HEK293 (cell line): ENCODE measurements around the gene KLK7.
A peak's percentile ranks its signal among the peaks of the same experiment; 100 is the strongest.

Experiments used
- CTCF ChIA-PET: fragments of 350-600 bp; formaldehyde crosslinking; extraction: SDS; loops from one replicate; lab custom pipeline; 2021; ENCODE audit warnings: antibody characterized with exemption; lab: Yijun Ruan, JAX
- POLR2A ChIA-PET: fragments of 300-600 bp; formaldehyde crosslinking; extraction: SDS; loops from one replicate; lab custom pipeline; 2020; ENCODE audit warnings: antibody characterized with exemption, inconsistent platforms; lab: Yijun Ruan, JAX
- H3K27ac ChIP-seq: fragments of 200-500 bp; sonication (Bioruptor generic); 2 replicates; pipeline ENCODE4 v1.5.1; 2014; ENCODE audit warnings: low read depth, low read length, control low read depth, inconsistent platforms; ENCODE audit errors: extremely low read depth
- H3K36me3 ChIP-seq, 2 experiments: fragments of 200-500 bp in 1 of 2; sonication (Bioruptor generic) in 1 of 2; 1 replicate in 1 of 2; 2 replicates in 1 of 2; pipeline ENCODE4 v1.5.1; 2014 to 2017; ENCODE audit warnings: inconsistent platforms in 2 of 2, low read length in 2 of 2; ENCODE audit not compliant: control insufficient read depth in 2 of 2, insufficient read depth in 1 of 2
- H3K4me1 ChIP-seq: fragments of 200-500 bp; sonication (Bioruptor generic); 2 replicates; pipeline ENCODE4 v1.5.1; 2014; ENCODE audit warnings: mild to moderate bottlenecking, low read length, inconsistent platforms; ENCODE audit not compliant: control insufficient read depth, insufficient read depth
- H3K4me3 ChIP-seq: 2 replicates; pipeline ENCODE4 v1.5.1; 2011; ENCODE audit warnings: low read depth, mild to moderate bottlenecking, control low read depth, low read length, moderate library complexity
- H3K9me3 ChIP-seq: fragments of 200-500 bp; sonication (Bioruptor generic); 2 replicates; pipeline ENCODE4 v1.5.1; 2014; ENCODE audit warnings: low read depth, low read length, inconsistent platforms; ENCODE audit not compliant: control insufficient read depth, insufficient read depth
- GFI1B ChIP-seq: fragments of 450-650 bp; formaldehyde crosslinking; IDR thresholded peaks from 2 replicates; pipeline ENCODE4 v1.5.1; 2016; ENCODE audit warnings: missing biosample characterization, missing genetic modification characterization
- KLF16 ChIP-seq: fragments of 450-650 bp; formaldehyde crosslinking; IDR thresholded peaks from 2 replicates; pipeline ENCODE4 v1.5.1; 2017; ENCODE audit warnings: missing biosample characterization, missing genetic modification characterization
- MYNN ChIP-seq: fragments of 450-650 bp; formaldehyde crosslinking; IDR thresholded peaks from 2 replicates; pipeline ENCODE4 v1.5.1; 2016; ENCODE audit warnings: missing biosample characterization, missing genetic modification characterization, borderline replicate concordance
- PRDM1 ChIP-seq: fragments of 450-650 bp; formaldehyde crosslinking; IDR thresholded peaks from 2 replicates; pipeline ENCODE4; 2016; ENCODE audit warnings: missing biosample characterization, missing genetic modification characterization
- SALL2 ChIP-seq: fragments of 450-650 bp; formaldehyde crosslinking; IDR thresholded peaks from 2 replicates; pipeline ENCODE4 v1.5.0; 2017; ENCODE audit warnings: missing biosample characterization, mild to moderate bottlenecking, missing genetic modification characterization, borderline replicate concordance
- TCF7L2 ChIP-seq: IDR thresholded peaks from 2 replicates; pipeline ENCODE4 v1.6.1; 2011; ENCODE audit warnings: low read depth, mild to moderate bottlenecking, inconsistent platforms, low read length, moderate library complexity, borderline replicate concordance
- ZBTB44 ChIP-seq: fragments of 450-650 bp; IDR thresholded peaks from 2 replicates; pipeline ENCODE4 v1.5.1; 2018; ENCODE audit warnings: missing biosample characterization, mild to moderate bottlenecking, missing genetic modification characterization
- ZNF112 ChIP-seq: fragments of 450-650 bp; formaldehyde crosslinking; IDR thresholded peaks from 2 replicates; pipeline ENCODE4 v1.5.0; 2017; ENCODE audit warnings: missing biosample characterization, missing genetic modification characterization
- ZNF132 ChIP-seq: fragments of 450-650 bp; formaldehyde crosslinking; IDR thresholded peaks from 2 replicates; pipeline ENCODE4 v1.5.1; 2017; ENCODE audit warnings: missing biosample characterization, missing genetic modification characterization, borderline replicate concordance
- ZNF133 ChIP-seq: fragments of 450-650 bp; formaldehyde crosslinking; IDR thresholded peaks from 2 replicates; pipeline ENCODE4 v1.5.1; 2016; ENCODE audit warnings: missing biosample characterization, missing genetic modification characterization
- ZNF248 ChIP-seq: fragments of 450-650 bp; formaldehyde crosslinking; IDR thresholded peaks from 2 replicates; pipeline ENCODE4 v1.5.1; 2017; ENCODE audit warnings: missing biosample characterization, missing genetic modification characterization
- ZNF366 ChIP-seq: fragments of 450-650 bp; formaldehyde crosslinking; conservative IDR thresholded peaks from 2 replicates; pipeline ENCODE4 v1.5.1; 2016; ENCODE audit warnings: missing biosample characterization, missing genetic modification characterization
- ZNF398 ChIP-seq: fragments of 450-650 bp; formaldehyde crosslinking; IDR thresholded peaks from 2 replicates; pipeline ENCODE4 v1.5.1; 2017; ENCODE audit warnings: missing biosample characterization, missing genetic modification characterization
- ZNF433 ChIP-seq: fragments of 450-650 bp; formaldehyde crosslinking; IDR thresholded peaks from 2 replicates; pipeline ENCODE4 v1.5.1; 2016; ENCODE audit warnings: missing biosample characterization, missing genetic modification characterization, low read depth
- ZNF521 ChIP-seq: fragments of 450-650 bp; formaldehyde crosslinking; IDR thresholded peaks from 2 replicates; pipeline ENCODE4 v1.5.1; 2017; ENCODE audit warnings: missing biosample characterization, mild to moderate bottlenecking, missing genetic modification characterization
- ZNF544 ChIP-seq: fragments of 450-650 bp; formaldehyde crosslinking; IDR thresholded peaks from 2 replicates; pipeline ENCODE4 v1.5.0; 2017; ENCODE audit warnings: missing biosample characterization, missing genetic modification characterization
- ZNF558 ChIP-seq: fragments of 450-650 bp; formaldehyde crosslinking; IDR thresholded peaks from 2 replicates; pipeline ENCODE4 v1.5.1; 2016; ENCODE audit warnings: missing biosample characterization, missing genetic modification characterization
- ZNF596 ChIP-seq: fragments of 450-650 bp; IDR thresholded peaks from 2 replicates; pipeline ENCODE4 v1.5.0; 2018; ENCODE audit warnings: missing biosample characterization, mild to moderate bottlenecking, missing genetic modification characterization, moderate library complexity
- ZNF610 ChIP-seq: fragments of 450-650 bp; formaldehyde crosslinking; IDR thresholded peaks from 2 replicates; pipeline ENCODE4 v1.5.1; 2016; ENCODE audit warnings: missing biosample characterization, missing genetic modification characterization, borderline replicate concordance
- ZNF639 ChIP-seq: fragments of 450-650 bp; formaldehyde crosslinking; IDR thresholded peaks from 2 replicates; pipeline ENCODE4 v1.5.1; 2016; ENCODE audit warnings: missing biosample characterization, missing genetic modification characterization
- TF ChIP-seq, protein P1 (sequence below): fragments of 450-650 bp; formaldehyde crosslinking; IDR thresholded peaks from 2 replicates; pipeline ENCODE4 v1.5.1; 2016; ENCODE audit warnings: missing biosample characterization, missing genetic modification characterization

KLK7 gene

GRCh38 chr19:50979758-50980157 lies 4.0 kb downstream of the KLK7 start (continued):
- TF ChIP-seq ZNF639 (tag by site-specific recombination), result no peak

DNA sequence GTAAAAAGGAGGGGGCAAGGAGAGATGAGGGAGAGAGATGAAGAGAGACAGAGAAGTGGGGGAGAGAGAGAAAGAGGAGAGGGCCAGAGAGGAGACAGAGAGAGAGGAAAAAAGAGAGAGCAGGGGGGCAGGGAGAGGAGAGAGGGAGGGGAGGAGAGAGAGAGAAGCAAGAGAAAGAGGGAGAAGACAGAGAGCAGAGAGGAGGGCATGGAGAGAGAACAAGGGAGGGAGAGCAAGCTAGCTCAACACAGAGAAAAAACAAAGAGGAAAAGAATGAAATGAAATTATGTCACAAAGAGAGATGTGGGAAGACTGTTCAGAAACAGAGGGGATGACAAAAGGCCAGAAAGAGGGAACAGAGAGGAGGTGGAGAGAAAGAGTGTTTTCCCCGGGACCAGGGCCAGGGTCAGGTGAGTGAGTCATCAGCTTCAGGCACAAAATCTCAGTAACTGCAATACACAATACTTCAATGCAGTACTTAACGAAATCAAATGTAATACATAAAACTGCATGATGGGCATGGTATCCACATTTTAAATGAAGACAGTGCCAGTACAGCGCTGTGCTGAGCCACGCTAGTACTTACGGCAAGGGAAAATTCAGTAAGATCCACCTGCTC lies 4.8 kb downstream of the KLK7 start:
- Histone ChIP-seq H3K9me3 (no peaks in the 10 kb centered on the region), H3K4me3 (no peak overlapping the region), H3K27ac (no peak overlapping the region), H3K4me1 (no peaks in the 10 kb centered on the region), H3K36me3 (no peaks in the 10 kb centered on the region)
- CTCF ChIA-PET, result interaction anchor here (0.6 to 1.9 kb wide), 3 partner anchors 38 to 179 kb away, joined by 3 to 10 read pairs (median 4); no protein-coding TSS in a partner anchor
- TF ChIP-seq PRDM1 (peak; percentile 88), ZNF112 (no peak), GFI1B (tag by site-specific recombination) (no peak), ZNF544 (peak; percentile 67; the same call in 1 of the 2 replicates), ZNF433 (no peak), ZNF610 (tag by site-specific recombination) (no peak), ZNF596 (tag by site-specific recombination) (peak; percentile 63; the same call in 1 of the 2 replicates), TCF7L2 (no peak), ZNF133 (tag by site-specific recombination) (no peak), ZNF521 (tag by site-specific recombination) (0 out of 2 replicates have a peak, but pooled peaks have one; percentile 41), ZNF366 (tag by site-specific recombination) (peak; percentile 70; the same call in 1 of the 2 replicates), SALL2 (tag by site-specific recombination) (no peak), KLF16 (tag by site-specific recombination) (no peak), ZBTB44 (tag by site-specific recombination) (no peak), ZNF132 (no peak), ZNF398 (tag by site-specific recombination) (peak; percentile 43), ZNF248 (tag by site-specific recombination) (peak; percentile 35; the same call in 1 of the 2 replicates), ZNF558 (tag by site-specific recombination) (no peak), MYNN (tag by site-specific recombination) (no peak)
- TF ChIP-seq, protein P1, sequence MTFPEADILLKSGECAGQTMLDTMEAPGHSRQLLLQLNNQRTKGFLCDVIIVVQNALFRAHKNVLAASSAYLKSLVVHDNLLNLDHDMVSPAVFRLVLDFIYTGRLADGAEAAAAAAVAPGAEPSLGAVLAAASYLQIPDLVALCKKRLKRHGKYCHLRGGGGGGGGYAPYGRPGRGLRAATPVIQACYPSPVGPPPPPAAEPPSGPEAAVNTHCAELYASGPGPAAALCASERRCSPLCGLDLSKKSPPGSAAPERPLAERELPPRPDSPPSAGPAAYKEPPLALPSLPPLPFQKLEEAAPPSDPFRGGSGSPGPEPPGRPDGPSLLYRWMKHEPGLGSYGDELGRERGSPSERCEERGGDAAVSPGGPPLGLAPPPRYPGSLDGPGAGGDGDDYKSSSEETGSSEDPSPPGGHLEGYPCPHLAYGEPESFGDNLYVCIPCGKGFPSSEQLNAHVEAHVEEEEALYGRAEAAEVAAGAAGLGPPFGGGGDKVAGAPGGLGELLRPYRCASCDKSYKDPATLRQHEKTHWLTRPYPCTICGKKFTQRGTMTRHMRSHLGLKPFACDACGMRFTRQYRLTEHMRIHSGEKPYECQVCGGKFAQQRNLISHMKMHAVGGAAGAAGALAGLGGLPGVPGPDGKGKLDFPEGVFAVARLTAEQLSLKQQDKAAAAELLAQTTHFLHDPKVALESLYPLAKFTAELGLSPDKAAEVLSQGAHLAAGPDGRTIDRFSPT, result 0 out of 2 replicates have a peak, but pooled peaks have one; percentile 12
- POLR2A ChIA-PET, result no interaction called here
